MM.1S (cell line): ENCODE measurements around the gene MSGN1.

Experiments used
- CTCF ChIP-seq: fragments of 300-600 bp; sonication (generic); IDR thresholded peaks from 2 replicates; pipeline ENCODE4 v1.5.1; 2016; ENCODE audit warnings: antibody characterized with exemption, low read length, mixed read lengths
- EZH2 ChIP-seq: fragments of 300-600 bp; sonication (generic); optimal IDR thresholded peaks from 2 replicates; pipeline ENCODE3; 2017; ENCODE audit warnings: low read depth, mild to moderate bottlenecking, antibody characterized with exemption, low read length, mixed read lengths

GRCh38 chr2:17793803-17794354 is 22.4 kb upstream of the MSGN1 start:
- TF ChIP-seq CTCF (no peak), EZH2 (no peak)
